HG03139 (cell line): ENCODE measurements around the gene PSMD4.
"Not testable (repeated sequence)": the region's sequence is repeated elsewhere in the genome, so short reads cannot be mapped to it uniquely, and the experiment has no call there.

Source experiments
- ATAC-seq: cut with Tn5 transposase; IDR thresholded peaks from one replicate; pipeline ENCODE4 v1.9.1; 2021; ENCODE audit not compliant: unreplicated experiment

Gene PSMD4

DNA sequence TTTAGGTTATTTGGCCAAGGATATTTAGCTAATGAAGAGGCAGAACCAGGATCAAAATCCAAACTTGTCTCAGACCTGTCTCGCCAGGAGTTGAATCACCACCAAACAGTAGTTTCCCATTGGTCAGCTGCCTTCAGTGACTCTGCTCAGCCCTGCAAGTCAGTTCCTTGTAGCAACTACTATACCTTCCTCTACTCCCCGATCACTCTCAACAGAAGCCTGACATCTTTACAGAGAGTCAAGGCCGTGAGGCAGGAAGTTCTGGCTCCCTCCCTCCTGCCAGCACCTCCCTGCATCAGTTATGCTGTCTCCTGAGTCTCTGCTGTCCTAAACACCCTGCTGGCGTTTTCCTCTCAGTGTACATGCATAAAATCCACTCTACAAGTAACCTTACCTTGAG is 13.2 kb downstream of the PSMD4 start:
- ATAC-seq, result no peak

DNA sequence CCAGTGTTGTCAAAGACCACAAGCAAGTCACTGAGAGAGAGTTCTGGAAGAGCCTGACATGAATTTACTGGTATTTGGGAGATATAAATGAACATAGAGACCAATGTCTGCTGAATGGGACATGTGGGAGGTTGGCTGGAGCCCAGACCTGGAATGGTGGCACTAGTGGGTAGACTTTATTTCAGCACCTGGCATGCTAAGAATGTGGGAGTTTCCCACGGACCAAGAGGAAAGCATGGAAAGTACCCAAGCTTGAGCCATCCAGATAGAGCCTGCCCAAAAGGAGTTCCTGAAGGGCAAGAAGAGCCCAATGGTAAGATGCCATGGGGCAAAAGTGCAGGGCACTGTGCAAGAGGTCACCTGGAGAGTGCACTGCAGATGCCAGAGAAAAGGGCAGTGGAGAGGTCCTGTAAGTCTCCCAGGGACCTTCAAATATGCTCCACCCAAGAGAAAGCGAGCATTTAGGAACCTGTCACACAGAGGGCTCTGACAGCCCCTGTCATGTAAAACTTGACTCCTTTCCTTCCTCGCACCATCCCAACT is 19.5 kb downstream of the PSMD4 start:
- ATAC-seq, result no peak

DNA sequence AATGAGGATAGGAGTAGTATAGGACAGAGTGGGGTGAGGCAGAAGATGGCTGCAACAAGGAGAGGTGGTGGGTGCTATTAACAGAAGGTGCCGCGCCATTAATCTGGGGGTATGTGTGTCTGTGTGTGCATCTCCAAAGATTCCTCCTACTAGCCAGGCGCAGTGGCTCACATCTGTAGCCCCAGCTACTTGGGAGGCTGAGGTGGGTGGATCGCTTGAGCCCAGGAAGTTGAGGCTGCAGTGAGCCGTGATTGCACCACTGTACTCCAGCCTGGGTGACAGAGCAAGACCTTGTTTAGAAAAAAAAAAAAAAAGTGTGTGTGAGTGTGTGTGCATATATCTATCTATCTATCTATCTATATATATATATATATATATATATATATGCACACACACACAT is 20.8 kb downstream of the PSMD4 start:
- ATAC-seq, result not testable (repeated sequence)

DNA sequence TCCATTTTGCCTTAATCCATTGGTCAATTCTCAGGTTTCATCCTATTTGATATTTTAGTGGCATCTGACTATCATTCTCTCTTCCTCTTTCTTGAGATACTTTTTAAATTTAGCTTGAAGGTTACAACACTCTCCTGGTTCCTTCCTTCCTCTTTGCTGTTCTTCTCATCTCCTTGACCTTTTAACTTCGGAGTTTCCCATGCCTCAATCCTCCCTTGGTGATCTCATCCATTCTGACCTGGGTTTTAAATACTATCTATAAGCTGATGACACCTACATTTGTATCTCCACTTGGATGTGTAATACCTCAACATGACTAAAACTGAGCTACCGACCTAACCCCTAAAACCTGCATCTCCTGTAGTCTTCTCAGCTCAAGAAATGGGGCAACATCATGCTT is 22.7 kb downstream of the PSMD4 start:
- no peak for ATAC-seq

DNA sequence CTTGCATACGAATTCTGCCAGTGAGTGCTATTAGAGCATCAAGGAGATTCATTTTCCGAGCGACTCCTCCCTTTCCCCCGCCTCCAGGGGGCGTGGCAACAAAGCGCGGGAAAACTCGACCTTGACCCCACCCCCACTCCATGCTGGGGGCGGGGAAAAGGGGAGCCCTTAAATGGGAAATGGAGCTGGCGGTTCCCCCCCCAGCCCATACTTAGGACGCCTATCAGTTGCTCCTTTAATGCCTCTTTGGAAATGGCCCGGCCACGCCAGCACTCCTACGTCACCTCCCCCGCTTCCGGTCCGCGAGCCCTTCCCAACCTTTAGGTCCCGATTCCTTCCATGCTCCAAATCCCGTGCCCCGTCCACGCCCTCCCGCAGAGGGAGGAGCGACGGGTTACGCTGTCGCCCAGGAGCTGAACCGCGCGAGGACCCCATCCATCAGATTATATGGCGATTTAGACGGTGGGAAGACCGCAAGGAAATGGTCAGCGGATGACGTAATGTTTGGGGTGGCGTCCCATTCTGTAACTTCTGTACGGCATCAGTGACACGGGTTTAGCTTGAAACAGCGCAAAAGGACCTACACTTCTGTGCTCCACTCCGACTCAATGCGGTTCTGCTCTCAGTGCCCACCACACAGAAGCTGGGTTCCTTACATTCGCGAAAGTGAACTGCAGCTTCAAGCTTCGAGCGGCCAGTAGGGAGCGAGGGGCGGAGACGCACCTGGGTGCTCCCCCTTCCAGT is 26.9 kb downstream of the PSMD4 start:
- peak; percentile 23 for ATAC-seq

DNA sequence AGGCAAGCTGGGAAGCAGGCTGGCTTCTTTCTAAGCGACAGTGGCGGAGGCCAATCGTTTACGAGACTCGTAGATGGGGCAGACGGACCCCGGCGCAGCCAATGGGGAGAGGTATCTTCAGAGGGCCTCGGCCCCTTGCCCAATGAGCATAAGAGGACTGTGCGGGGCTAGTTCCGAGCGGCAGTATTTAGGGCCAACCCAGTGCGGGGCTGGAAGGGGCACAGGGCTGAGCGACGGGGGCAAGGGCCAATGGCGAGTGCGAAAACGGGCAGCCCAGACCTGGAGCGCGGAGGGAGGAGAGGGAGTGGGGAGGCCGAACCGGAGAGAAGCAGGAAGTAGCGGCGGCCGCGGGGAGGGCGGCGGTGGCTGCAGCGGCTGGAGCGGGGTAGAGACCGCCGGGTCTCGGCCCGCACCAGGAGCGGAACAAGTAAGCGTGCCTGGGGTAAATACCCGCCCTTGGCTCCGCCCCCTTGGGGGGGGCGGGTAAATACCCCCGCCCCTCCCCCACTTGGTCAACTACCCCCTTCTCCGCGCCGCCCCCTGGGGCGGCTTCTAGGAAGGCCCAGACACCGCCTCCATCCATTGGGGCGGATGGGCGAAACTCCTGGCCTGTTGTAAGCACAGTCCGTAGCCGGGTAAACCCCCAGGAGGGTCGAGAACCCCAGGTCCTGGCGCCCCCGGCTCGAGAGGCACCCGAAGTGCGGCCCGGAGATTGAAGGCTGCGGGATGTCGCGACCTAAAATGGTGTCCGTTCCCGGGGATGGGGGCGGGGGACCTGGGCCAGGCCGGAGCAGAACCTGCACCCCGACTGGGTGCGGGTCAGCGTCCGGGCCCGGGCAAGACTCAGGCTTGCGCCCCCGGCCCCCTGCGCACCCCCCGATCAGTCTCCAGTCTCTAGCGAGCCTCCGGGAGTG is 27.7 kb downstream of the PSMD4 start, which contains the start of gene ZNF687:
ZNF687 (plus strand) TSS at position 331 of the 914 bp plus-strand sequence. CDS start 3,993 bp downstream, outside the sequence.
- peak; percentile 82 for ATAC-seq

DNA sequence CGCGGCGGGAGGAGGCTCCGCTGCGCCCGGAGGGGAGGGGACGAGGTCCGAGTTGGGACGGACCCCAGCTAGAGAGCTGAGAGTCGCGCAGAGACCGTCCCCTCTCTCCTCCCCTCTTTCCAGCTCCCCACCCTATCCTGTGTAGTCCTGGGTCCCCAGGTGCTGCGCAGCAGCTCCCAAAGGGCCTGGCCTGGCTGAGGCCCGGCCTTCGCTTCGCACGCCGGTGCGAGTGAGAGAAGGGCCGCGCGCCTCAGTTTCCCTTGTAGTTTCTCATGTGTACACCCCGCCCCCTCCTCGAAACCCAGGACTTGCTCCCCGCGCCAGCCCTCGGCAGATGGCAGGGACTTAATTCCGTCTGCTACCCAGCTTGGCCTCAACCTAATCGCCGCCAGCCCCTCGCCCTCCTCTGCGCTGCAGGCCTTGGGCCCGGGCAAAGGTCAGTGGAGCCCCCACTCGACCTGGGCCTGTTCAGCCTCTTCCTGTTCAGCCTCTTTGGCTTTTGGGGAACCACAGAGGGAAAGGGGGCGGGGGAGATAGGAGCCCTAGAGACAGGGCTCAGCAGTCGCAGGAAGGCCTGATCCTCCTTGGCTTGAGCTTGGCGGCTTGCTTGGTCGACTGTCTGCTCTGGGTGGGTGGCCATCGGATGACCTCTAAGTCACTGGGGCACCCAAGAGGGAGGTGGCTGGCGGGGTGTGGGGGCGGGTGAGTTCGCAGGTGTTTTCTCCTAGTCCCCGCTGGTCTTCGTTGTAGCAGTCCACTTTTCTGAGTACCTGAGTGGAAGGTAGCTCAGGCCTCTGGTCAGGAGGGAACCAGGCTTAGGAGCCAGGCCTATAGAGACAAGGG is 28.6 kb downstream of the PSMD4 start:
- no peak for ATAC-seq

DNA sequence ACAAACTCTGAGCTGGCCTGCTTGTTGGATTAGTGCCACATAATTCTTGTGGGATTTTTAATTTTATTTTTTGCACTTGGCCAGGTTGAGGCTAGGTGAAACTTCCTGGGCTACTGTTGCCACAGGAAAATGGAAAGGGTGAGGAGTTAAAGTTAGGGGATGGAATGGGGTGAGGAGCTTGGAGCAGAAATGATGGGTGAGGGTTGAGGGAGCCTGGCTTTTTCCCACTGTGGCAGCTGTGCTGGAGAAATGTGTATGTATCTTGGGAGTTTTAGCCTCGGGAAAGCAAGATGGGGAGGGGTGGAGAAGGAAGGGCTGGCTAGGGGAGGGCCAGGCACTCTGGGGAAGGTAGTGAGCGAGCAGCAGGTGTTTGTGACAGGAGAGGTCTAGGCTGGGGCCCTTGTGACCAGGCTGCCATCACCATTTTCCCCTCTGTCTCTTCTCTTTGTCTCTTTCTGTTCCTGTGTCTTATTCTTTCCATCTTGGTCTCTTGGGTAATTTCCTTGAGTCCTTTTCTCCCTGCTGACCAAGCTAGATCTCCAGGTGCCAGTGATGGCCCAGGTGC is 29.6 kb downstream of the PSMD4 start:
- no peak for ATAC-seq

DNA sequence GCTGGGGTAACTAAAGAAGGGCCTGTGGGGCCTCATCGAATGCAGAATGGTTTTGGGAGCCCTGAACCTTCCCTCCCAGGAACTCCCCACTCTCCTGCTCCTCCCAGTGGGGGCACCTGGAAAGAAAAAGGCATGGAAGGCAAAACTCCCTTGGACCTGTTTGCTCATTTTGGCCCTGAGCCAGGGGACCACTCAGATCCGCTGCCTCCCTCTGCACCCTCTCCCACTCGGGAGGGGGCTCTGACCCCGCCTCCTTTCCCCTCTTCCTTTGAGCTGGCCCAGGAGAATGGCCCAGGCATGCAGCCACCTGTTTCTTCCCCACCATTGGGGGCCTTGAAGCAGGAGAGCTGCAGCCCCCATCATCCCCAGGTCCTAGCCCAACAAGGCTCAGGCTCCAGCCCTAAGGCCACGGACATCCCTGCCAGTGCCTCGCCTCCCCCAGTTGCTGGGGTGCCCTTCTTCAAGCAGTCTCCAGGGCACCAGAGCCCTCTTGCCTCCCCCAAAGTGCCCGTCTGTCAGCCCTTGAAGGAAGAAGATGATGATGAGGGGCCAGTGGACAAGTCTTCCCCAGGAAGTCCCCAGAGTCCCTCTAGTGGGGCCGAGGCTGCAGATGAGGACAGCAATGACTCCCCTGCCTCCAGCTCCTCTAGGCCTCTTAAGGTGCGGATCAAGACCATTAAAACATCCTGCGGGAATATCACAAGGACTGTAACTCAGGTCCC is 32.2 kb downstream of the PSMD4 start:
- ATAC-seq, result no peak

DNA sequence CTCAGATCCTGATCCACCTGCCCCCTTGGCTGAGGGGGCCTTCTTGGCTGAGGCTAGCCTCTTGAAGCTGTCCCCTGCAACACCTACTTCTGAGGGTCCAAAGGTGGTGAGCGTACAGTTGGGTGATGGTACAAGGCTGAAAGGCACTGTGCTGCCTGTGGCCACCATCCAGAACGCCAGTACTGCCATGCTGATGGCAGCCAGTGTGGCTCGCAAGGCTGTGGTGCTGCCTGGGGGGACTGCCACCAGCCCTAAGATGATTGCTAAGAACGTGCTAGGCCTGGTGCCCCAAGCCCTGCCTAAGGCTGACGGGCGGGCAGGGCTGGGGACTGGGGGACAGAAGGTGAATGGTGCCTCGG is 32.8 kb downstream of the PSMD4 start:
- ATAC-seq, result no peak

DNA sequence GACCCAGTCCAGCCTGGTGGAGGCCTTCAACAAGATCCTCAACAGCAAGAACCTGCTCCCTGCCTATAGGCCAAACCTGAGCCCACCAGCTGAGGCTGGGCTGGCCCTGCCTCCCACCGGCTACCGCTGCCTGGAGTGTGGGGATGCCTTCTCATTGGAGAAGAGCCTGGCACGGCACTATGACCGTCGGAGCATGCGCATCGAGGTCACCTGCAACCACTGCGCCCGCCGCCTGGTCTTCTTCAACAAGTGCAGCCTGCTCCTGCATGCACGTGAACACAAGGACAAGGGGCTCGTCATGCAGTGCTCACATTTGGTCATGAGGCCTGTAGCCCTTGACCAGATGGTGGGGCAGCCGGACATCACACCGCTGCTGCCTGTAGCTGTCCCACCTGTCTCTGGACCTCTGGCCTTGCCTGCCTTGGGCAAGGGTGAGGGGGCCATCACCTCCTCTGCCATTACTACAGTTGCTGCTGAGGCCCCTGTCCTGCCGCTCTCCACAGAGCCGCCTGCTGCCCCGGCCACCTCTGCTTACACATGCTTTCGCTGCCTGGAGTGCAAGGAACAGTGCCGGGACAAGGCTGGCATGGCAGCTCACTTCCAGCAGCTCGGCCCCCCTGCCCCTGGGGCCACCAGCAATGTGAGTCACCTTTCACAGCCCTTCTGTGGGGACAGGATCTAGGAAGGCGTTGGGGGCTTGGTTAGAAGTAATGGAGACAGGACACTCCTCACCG is 33.4 kb downstream of the PSMD4 start:
- no peak for ATAC-seq

DNA sequence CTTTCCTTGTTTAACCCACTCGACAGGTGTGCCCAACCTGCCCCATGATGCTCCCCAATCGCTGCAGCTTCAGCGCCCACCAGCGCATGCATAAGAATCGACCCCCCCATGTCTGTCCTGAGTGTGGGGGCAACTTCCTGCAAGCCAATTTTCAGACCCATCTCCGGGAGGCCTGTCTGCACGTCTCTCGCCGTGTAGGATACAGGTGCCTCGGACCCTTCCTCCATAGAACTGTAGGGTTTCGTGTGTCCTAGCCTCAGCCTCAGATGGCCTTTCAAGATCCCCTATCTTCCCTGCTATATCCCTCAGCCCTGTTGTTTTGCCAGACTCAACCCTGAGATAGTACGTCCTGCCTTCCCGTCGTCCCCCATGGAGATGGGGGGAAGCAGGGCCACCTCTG is 34.0 kb downstream of the PSMD4 start:
- no peak for ATAC-seq

DNA sequence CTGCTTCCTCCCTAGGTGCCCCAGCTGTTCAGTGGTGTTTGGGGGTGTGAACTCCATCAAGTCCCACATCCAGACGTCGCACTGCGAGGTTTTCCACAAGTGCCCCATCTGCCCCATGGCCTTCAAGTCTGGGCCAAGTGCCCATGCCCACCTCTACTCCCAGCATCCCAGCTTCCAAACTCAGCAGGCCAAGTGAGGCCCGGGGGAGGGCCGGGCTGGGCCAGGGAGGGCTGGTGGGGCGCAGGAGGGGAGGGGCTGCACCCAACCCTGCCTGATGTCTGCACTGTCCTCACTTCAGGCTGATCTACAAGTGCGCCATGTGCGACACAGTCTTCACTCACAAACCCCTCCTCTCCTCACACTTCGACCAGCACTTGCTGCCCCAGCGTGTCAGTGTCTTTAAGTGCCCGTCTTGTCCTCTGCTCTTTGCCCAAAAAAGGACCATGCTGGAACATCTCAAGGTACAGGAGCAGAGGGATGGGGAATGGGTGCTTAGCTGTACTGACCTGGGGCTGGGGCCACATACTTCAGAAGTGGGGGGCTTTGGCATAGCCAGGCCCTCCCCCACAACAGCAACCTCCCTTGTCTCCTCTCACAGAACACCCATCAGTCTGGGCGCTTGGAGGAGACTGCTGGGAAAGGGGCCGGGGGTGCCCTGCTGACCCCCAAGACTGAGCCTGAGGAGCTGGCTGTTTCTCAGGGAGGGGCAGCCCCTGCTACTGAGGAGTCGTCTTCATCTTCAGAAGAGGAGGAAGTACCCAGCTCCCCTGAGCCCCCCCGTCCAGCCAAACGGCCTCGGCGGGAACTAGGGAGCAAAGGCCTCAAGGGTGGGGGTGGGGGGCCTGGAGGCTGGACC is 34.8 kb downstream of the PSMD4 start:
- no peak for ATAC-seq

DNA sequence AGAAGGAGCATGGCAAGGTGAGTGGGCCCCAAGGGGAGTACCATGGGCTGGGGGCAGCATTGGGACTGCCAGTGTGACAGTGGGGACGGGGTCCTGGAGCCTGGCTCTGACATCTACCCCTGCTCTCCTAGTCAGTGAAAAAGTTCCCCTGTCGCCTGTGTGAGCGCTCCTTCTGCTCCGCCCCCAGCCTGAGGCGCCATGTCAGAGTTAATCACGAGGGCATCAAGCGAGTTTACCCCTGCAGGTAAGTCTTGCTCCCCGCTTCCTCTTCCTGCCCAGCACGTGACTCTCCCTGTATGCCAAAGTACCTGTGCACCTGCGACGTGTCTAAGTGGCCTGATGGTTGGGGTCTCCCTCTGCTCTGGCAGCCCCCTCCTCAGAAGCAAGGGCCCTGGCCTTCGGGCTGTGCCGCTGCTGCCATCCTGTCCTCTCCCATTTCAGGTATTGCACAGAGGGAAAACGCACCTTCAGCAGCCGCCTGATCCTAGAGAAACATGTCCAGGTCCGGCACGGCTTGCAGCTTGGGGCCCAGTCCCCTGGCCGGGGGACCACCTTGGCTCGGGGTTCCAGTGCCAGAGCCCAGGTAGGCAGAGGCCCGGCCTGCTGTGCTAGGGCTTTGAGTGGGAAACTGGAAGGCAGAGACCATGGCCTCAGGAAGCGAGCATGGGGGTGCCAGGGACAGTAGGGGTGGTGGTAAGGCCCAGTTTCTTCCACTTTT is 35.6 kb downstream of the PSMD4 start:
- no peak for ATAC-seq

DNA sequence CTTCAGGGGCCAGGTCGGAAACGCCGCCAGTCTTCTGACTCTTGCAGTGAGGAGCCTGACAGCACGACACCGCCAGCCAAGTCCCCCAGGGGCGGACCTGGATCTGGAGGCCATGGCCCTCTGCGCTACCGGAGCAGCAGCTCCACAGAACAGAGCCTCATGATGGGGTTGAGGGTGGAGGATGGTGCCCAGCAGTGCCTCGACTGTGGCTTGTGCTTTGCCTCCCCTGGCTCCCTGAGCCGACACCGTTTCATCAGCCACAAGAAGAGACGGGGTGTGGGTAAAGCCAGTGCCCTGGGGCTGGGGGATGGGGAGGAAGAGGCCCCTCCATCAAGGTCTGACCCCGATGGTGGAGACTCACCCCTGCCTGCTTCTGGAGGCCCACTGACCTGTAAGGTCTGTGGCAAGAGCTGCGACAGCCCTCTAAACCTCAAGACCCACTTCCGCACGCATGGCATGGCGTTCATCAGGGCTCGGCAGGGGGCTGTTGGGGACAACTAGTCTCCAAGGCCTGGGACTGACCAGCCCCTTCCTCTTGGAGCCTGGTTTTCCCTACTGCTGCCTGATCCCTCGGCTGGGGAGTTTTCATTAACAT is 36.3 kb downstream of the PSMD4 start:
- ATAC-seq, result no peak

DNA sequence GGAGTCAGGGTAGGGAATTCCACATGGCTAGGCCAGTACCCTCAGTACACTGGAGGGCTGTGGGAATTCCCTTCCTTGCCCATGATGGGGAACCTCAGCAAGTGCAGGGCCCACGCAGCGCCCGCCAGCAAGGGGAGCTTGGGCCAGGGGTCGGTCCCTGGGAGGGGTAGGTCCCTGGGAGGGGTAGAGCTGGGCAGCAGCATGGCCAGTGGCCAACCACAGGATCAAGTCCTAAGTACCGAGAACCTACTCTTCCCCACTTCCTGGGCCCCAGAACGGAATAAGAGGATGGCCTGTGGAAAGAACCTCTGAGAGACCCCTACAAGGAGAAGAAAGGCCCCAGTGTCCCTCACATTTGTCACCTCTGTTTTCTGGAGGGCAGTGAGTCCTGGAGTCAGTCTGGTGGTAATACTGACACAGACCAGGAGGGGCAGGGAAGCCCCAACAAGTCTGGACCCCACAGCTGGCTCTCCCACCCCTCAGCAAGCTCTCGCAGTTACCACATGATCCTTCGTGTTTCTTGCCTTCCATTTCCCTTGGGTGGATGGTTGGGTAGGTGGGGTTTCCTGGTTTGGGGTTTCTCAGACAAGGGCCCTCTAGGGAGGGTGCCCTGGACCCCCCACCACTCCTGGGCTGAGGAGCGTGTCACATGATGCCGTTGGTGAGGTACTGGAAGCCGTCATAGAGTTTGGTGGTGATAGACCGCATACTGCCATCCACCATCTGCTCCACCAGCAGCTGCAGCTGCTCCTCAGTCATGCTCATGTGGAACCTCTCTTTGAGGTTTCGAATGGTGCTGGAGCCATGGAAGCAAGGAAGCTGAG is 37.9 kb downstream of the PSMD4 start:
- no peak for ATAC-seq

DNA sequence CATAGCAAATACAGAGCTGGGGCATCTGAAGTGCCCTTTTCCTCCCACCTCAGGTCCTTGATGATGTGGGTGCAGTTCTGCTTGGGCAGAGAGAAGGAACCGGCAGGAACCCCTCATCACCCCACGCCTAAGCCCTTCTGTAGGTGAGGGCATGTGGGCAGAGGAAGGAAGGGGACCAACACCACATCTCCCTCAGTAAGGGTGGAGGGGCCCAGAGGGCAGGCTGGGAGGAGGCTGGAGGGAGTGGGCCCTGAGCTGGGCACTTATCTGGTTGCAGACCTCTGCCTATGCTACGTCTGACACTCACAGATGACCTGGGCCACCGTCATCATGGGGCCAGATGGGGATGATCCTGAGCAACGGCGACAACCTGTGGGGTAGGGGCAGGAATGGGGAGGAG is 38.6 kb downstream of the PSMD4 start:
- no peak for ATAC-seq
